Heart left ventricle (tissue), 16 donors: ENCODE results near the gene GOPC. TPM values are rescaled to one million over a fixed set of nuclear protein-coding genes. Genes with fewer than 3 reads are reported as not detected.

Experiments used
- ATAC-seq, 4 donors: fragments of 200-7000 bp; cut with Tn5 transposase; one replicate each; pipeline ENCODE4 v1.9.1; 2020 to 2022; ENCODE audit warnings: moderate library complexity in 4 of 4, mild to moderate bottlenecking in 3 of 4, moderate number of reproducible peaks in 1 of 4
- DNase-seq, 5 donors: peaks; one replicate each; pipeline ENCODE4 v3.0.0-alpha.2; 2020
- H3K27ac ChIP-seq, 12 donors: fragments of 200-600 bp; sonication (generic) in 4 of 12; one replicate each; pipeline versions ENCODE4 v1.5.0 to v1.8.0; 2016 to 2022; ENCODE audit warnings: mild to moderate bottlenecking in 2 of 12
- H3K27me3 ChIP-seq, 9 donors: fragments of 200-600 bp; sonication (generic) in 2 of 9; one replicate each; pipeline versions ENCODE4 v1.5.1 to v1.8.0; 2016 to 2022; ENCODE audit warnings: mild to moderate bottlenecking in 3 of 9
- H3K36me3 ChIP-seq, 9 donors: fragments of 200-600 bp; sonication (generic) in 2 of 9; one replicate each; pipeline versions ENCODE4 v1.5.0 to v1.8.0; 2018 to 2022; ENCODE audit warnings: mild to moderate bottlenecking in 2 of 9
- H3K4me1 ChIP-seq, 12 donors: fragments of 200-600 bp; sonication (generic) in 4 of 12; one replicate each; pipeline versions ENCODE4 v1.5.0 to v1.8.0; 2016 to 2022; ENCODE audit warnings: mild to moderate bottlenecking in 3 of 12
- H3K4me3 ChIP-seq, 12 donors: fragments of 200-600 bp; sonication (generic) in 4 of 12; one replicate each; pipeline versions ENCODE4 v1.5.0 to v1.8.0; 2017 to 2022; ENCODE audit warnings: mild to moderate bottlenecking in 9 of 12, moderate library complexity in 4 of 12
- H3K9me3 ChIP-seq, 12 donors: fragments of 200-600 bp; sonication (generic) in 4 of 12; one replicate each; pipeline versions ENCODE4 v1.5.0 to v1.8.0; 2016 to 2022; ENCODE audit warnings: mild to moderate bottlenecking in 1 of 12
- CTCF ChIP-seq, 12 donors: fragments of 200-600 bp; sonication (generic) in 4 of 12; IDR thresholded peaks; one replicate each; pipeline versions ENCODE4 v1.5.0 to v1.8.0; 2018 to 2022; ENCODE audit warnings: antibody characterized with exemption in 12 of 12, mild to moderate bottlenecking in 5 of 12
- POLR2A ChIP-seq, 2 donors: fragments of 450-650 bp; IDR thresholded peaks; one replicate each; pipeline ENCODE4 v1.6.1; 2017; ENCODE audit warnings: antibody characterized with exemption in 2 of 2, mild to moderate bottlenecking in 2 of 2, moderate library complexity in 2 of 2
- WGBS, 4 donors: extraction: QIAGEN DNeasy Blood & Tissue Kit in 2 of 4; methylation state at CpG; one replicate each; pipeline versions ENCODE4 v1.1.5 to v1.1.7; 2013 to 2018; 5-methylcytosine and 5-hydroxymethylcytosine counted together
- intact Hi-C, 10 donors: fragments of 100-400 bp; cut with DNase I; formaldehyde crosslinking; loops; one replicate each; pipeline versions ENCODE4 v1.11.1 to v1.14.2; 2022
- polyA plus RNA-seq, 2 donors: library from polyadenylated mRNA; stranded (reverse); fragments of 200-250 nt; gene quantifications; one replicate each; pipeline ENCODE4 v1.2.3, GENCODE V29; 2013
- total RNA-seq, 9 donors: library from RNA; depleted of rRNA in 2 of 9; stranded (reverse); fragments of >200 nt in 2 of 9; fragmentation: NEBNext Ultra II Directional in 3 of 9; extraction: Animal tissue kit (Norgen Biotek cat#: 25700) in 3 of 9; gene quantifications; one replicate each; pipeline versions ENCODE4 v1.1.0 to v1.2.4, GENCODE V29; 2016 to 2023
- donor health status: ischemic (EF 13 %, LVEDD 7.1; RV severe dilation, severe dysfunction).
- donor health status: healthy with polysubstance abuse.
- donor health status: DM: no; HTN: yes; CAD: no.
- donor health status: DM: no; HTN: no; CAD: no.
- donor health status: ischemic (EF 25% LVEDD 6.9; RV normal size, moderate dysfunction).
- donor health status: ischemic (EF 25% LVEDD 5.7; RV mildly dilated, moderate dysfunction).
- donor health status: healthy.
- donor health status: DM: yes; HTN: yes; CAD: no.
- donor health status: ischemic (EF 35%, LVEDD 5.7; RV mildly dilated, moderate dysfunction).
- donor health status: nonischemic (EF 11% LVEDD 7.7; RV severe dilation, severe dysfunction).
- donor health status: DM: yes; HTN: yes; CAD: no.
- donor health status: PGD.
- donor health status: ischemic (EF 29% LVEDD 5.4; RV normal size, mild dysfunction).
- donor health status: nonischemic (EF 23%, LVEDD 6.1; RV moderate dilation, normal function).

GOPC gene
- total and polyA plus RNA-seq, 11 donors: 13.5 to 29.9 (median 21.2) TPM

- H3K4me1 ChIP-seq: peaks cover 0 to 22% (median 6%) of the 10 kb centered on the region in 12 donors
- H3K4me3 ChIP-seq: no peak overlapping the region
- no peak for TF ChIP-seq POLR2A (IDR thresholded peaks at IDR 0.05)
- ATAC-seq: no peak
- no peak for DNase-seq
- no peaks in the 10 kb centered on the region for H3K27me3 ChIP-seq
- H3K36me3 ChIP-seq: peaks cover 0 to 47% (median 27%) of the 10 kb centered on the region in 9 donors
- intact Hi-C loops: loop anchor here in 3 of 10 donors (5.0 kb wide), 1 partner anchor 64 kb away; the partner anchor contains the start of gene DCBLD1 (in 3 of the 3)
- no peak overlapping the region for H3K27ac ChIP-seq
- 86 to 89% (median 88%) methylated on average over 5 of the region's 5 CpGs for whole genome bisulfite sequencing, 4 donors
- H3K9me3 ChIP-seq: no peaks in the 10 kb centered on the region
These were observed 55.6 kb downstream of the GOPC start for GRCh38 chr6:117546674-117547073.

- DNase-seq (no peak), ATAC-seq (no peak)
- Histone ChIP-seq H3K9me3 (no peaks in the 10 kb centered on the region), H3K4me1 (peaks cover 0 to 15% (median 6%) of the 10 kb centered on the region in 12 donors), H3K4me3 (no peak overlapping the region), H3K27ac (no peak overlapping the region), H3K27me3 (no peaks in the 10 kb centered on the region), H3K36me3 (peaks cover 0 to 62% (median 39%) of the 10 kb centered on the region in 9 donors)
- WGBS, 4 donors: 84 to 91% (median 88%) methylated on average over 4 of the region's 4 CpGs
- TF ChIP-seq POLR2A (IDR thresholded peaks at IDR 0.05) (no peak), CTCF (IDR thresholded peaks at IDR 0.05) (no peak)
- intact Hi-C loops: loop anchor here in 3 of 10 donors (5.0 kb wide), 1 partner anchor 63 kb away; the partner anchor contains the start of gene DCBLD1 (in 3 of the 3)
These were observed 57.1 kb downstream of the GOPC start for GRCh38 chr6:117545161-117545595.

GRCh38 chr6:117544716-117545115 lies 57.6 kb downstream of the GOPC start:
- TF ChIP-seq CTCF (IDR thresholded peaks at IDR 0.05) (no peak), POLR2A (IDR thresholded peaks at IDR 0.05) (no peak)
- Histone ChIP-seq H3K4me1 (peaks cover 0 to 15% (median 6%) of the 10 kb centered on the region in 12 donors), H3K9me3 (no peaks in the 10 kb centered on the region), H3K27ac (no peak overlapping the region), H3K36me3 (peaks cover 0 to 66% (median 39%) of the 10 kb centered on the region in 9 donors), H3K4me3 (no peak overlapping the region), H3K27me3 (no peaks in the 10 kb centered on the region)
- WGBS, 4 donors: 52 to 55% (median 53%) methylated on average over 3 of the region's 3 CpGs
- intact Hi-C loops: loop anchor here in 3 of 10 donors (5.0 kb wide), 1 partner anchor 62 kb away; the partner anchor contains the start of gene DCBLD1 (in 3 of the 3)
- ATAC-seq: no peak
- DNase-seq: no peak

GRCh38 chr6:117542493-117542892 lies 59.8 kb downstream of the GOPC start:
- no peak for ATAC-seq
- Histone ChIP-seq H3K4me3 (no peak overlapping the region), H3K9me3 (no peaks in the 10 kb centered on the region), H3K27ac (no peak overlapping the region), H3K27me3 (no peaks in the 10 kb centered on the region), H3K4me1 (peaks cover 0 to under 1% (median 0%) of the 10 kb centered on the region in 12 donors), H3K36me3 (peaks cover 0 to 84% (median 48%) of the 10 kb centered on the region in 9 donors)
- TF ChIP-seq CTCF (IDR thresholded peaks at IDR 0.05) (no peak), POLR2A (IDR thresholded peaks at IDR 0.05) (no peak)
- DNase-seq: no peak
- intact Hi-C loops: no loop called here
- 60 to 69% (median 65%) methylated on average over 3 of the region's 3 CpGs for WGBS, 4 donors

GRCh38 chr6:117540670-117541069 lies 61.6 kb downstream of the GOPC start:
- no peaks in the 10 kb centered on the region for H3K27me3 ChIP-seq
- 96 to 99% (median 98%) methylated on average over 8 of the region's 8 CpGs for WGBS, 4 donors
- ATAC-seq: no peak
- TF ChIP-seq CTCF (IDR thresholded peaks at IDR 0.05) (no peak), POLR2A (IDR thresholded peaks at IDR 0.05) (no peak)
- no peak overlapping the region for H3K4me3 ChIP-seq
- DNase-seq: no peak
- peaks cover 0 to 77% (median 42%) of the 10 kb centered on the region in 9 donors for H3K36me3 ChIP-seq
- intact Hi-C loops: no loop called here
- no peak overlapping the region for H3K27ac ChIP-seq
- H3K4me1 ChIP-seq: peaks cover 0 to 2% (median 0%) of the 10 kb centered on the region in 12 donors
- H3K9me3 ChIP-seq: no peaks in the 10 kb centered on the region
